HG03196 (cell line): Measurements from ENCODE around the gene PIAS1.
"Not testable (repeated sequence)": the region's sequence is repeated elsewhere in the genome, so short reads cannot be mapped to it uniquely, and the experiment has no call there.

Experiments used
- ATAC-seq: cut with Tn5 transposase; IDR thresholded peaks from one replicate; pipeline ENCODE4 v1.9.1; 2021; ENCODE audit not compliant: unreplicated experiment

Gene PIAS1

GRCh38 chr15:68201153-68201878 is 147.2 kb downstream of the PIAS1 start:
- no peak for ATAC-seq

GRCh38 chr15:68201879-68202261 is 147.8 kb downstream of the PIAS1 start:
- no peak for ATAC-seq

GRCh38 chr15:68202994-68203393 is 148.9 kb downstream of the PIAS1 start:
- ATAC-seq: not testable (repeated sequence)

GRCh38 chr15:68203486-68203885 is 149.4 kb downstream of the PIAS1 start:
- no peak for ATAC-seq

GRCh38 chr15:68203956-68204355 is 149.8 kb downstream of the PIAS1 start:
- ATAC-seq: no peak

- no peak for ATAC-seq
These were observed 150.2 kb downstream of the PIAS1 start for GRCh38 chr15:68204361-68204760.

GRCh38 chr15:68204776-68205557 is 150.9 kb downstream of the PIAS1 start, which contains the start of gene CALML4:
Gene CALML4 (minus strand): TSS chr15:68205332. CDS start chr15:68205247, 85 bp downstream.
- ATAC-seq: no peak

- ATAC-seq: no peak
These were observed 151.4 kb downstream of the PIAS1 start for GRCh38 chr15:68205558-68205944.

GRCh38 chr15:68205954-68206539 is 151.9 kb downstream of the PIAS1 start:
- no peak for ATAC-seq

- ATAC-seq: no peak
These were observed 152.6 kb downstream of the PIAS1 start for GRCh38 chr15:68206711-68207151.

- no peak for ATAC-seq
These were observed 153.2 kb downstream of the PIAS1 start for GRCh38 chr15:68207176-68207935.

- ATAC-seq: no peak
These were observed 154.0 kb downstream of the PIAS1 start for GRCh38 chr15:68208136-68208535.

- no peak for ATAC-seq
These were observed 154.6 kb downstream of the PIAS1 start for GRCh38 chr15:68208636-68209240.

GRCh38 chr15:68209272-68209671 is 155.2 kb downstream of the PIAS1 start:
- ATAC-seq: peak; percentile 19

- peak; percentile 46 for ATAC-seq
These were observed 155.8 kb downstream of the PIAS1 start for GRCh38 chr15:68209735-68210408.

- ATAC-seq: no peak
These were observed 156.3 kb downstream of the PIAS1 start for GRCh38 chr15:68210409-68210756.

- ATAC-seq: no peak
These were observed 156.9 kb downstream of the PIAS1 start for GRCh38 chr15:68210821-68211655.

GRCh38 chr15:68211656-68212320 is 157.7 kb downstream of the PIAS1 start:
- ATAC-seq: no peak

- not testable (repeated sequence) for ATAC-seq
These were observed 159.4 kb downstream of the PIAS1 start for GRCh38 chr15:68213491-68213845.
